GM12872 (cell line): ENCODE results near the gene CCNG1.

Source experiments
- TF ChIP-seq, protein P1 (sequence below): IDR thresholded peaks from 3 replicates; pipeline ENCODE4 v1.5.1; 2011; ENCODE audit warnings: low read depth, mild to moderate bottlenecking, low read length, moderate library complexity; ENCODE audit not compliant: insufficient read depth

CCNG1 gene

DNA sequence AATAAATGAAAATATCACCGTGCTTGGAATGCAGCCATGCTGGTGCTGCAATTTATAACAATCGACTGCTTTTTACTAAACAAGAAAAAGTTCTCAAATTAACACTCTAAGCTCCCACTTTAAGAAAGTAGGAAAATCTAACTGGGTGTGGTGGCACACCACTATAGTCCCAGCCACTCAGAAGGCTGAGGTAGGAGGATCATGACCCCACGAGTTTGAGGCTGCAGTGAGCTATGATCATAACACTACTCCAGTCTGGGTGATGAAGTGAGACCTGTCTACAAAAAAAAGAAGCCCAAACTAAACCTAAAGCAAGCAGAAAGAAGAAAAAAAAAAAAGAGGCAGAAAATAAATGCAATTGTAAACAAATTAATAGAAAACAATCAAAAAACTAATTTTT is 10.5 kb downstream of the CCNG1 start:
- TF ChIP-seq, protein P1, sequence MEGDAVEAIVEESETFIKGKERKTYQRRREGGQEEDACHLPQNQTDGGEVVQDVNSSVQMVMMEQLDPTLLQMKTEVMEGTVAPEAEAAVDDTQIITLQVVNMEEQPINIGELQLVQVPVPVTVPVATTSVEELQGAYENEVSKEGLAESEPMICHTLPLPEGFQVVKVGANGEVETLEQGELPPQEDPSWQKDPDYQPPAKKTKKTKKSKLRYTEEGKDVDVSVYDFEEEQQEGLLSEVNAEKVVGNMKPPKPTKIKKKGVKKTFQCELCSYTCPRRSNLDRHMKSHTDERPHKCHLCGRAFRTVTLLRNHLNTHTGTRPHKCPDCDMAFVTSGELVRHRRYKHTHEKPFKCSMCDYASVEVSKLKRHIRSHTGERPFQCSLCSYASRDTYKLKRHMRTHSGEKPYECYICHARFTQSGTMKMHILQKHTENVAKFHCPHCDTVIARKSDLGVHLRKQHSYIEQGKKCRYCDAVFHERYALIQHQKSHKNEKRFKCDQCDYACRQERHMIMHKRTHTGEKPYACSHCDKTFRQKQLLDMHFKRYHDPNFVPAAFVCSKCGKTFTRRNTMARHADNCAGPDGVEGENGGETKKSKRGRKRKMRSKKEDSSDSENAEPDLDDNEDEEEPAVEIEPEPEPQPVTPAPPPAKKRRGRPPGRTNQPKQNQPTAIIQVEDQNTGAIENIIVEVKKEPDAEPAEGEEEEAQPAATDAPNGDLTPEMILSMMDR = no peak

DNA sequence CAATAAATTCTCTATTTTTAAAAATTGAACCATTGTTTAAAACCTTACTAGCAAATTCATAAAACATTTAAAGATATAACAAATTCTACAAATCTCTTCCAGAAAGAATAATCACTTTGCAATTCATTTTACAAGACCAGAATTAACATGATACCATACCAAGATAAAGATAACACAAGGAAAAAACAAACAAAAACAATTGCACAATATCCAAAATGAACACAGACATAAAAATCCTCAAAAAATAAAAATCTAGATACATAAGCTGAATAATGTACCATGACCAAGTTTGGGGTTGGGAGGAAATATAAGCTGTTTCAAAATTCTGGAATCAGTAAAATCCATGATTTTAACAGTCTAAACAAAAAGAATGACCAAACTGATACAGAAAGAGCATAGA is 11.1 kb downstream of the CCNG1 start:
- TF ChIP-seq, protein P1 = no peak

DNA sequence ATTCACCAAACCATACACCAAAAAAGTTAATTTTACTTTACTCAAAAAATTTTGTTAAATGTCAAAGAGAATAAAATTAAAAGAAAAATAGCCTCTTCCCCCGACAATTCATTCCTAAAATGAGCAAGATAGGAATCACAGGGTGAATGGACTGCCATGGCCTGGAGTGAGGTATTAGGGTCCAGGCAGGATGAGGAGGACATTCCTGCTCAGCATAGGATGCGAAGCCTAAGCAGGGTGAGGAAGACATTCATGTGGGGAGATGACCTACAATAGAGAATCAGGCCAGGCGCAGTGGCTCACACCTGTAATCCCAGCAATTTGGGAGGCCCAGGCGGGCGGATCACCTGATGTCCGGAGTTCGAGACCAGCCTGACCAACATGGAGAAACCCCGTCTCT is 14.1 kb downstream of the CCNG1 start:
- TF ChIP-seq, protein P1 = no peak

DNA sequence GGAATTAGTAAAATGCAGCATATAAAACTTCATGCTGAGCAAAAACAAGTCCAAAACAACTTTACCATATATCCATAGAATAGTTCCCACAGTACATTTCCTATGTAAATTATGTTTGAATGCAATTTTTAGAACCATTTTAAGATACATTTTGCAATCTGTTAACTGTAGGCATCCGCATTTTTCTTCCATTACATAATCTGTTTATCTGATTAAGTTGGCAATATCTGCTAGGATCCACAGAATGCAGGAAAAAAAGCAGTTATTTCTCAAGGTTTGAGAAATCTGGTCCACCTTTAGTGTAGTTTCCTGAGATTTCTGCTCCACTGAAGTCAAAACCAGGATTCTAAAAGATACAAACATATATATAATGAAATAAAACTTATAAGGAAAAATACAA is 16.3 kb downstream of the CCNG1 start:
- TF ChIP-seq, protein P1 = no peak

DNA sequence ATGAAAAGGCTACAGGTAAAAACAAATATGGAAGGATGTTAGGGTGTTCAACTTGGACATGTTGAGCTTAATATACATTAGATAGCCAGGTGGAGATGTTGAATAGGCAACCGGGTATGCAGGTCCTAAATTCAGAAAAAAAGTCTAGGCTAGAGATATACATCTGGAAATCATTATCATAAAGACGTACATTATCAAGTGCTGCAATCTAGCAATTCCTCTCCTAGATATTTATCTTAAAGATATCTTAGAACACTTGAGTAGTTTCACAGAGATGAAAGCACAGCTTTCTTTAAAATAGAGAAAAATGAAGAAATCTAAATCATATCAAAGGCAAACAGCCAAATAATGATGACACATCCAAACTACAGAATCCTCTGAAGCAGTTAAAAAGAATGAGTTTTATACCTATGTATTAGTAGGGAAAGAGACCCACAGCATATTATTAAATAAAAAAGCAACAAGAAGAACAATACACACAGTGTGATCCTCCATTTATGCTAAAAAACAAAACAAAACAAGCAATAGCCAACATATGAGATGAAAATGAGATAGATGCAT is 18.7 kb downstream of the CCNG1 start:
- TF ChIP-seq, protein P1 = no peak

DNA sequence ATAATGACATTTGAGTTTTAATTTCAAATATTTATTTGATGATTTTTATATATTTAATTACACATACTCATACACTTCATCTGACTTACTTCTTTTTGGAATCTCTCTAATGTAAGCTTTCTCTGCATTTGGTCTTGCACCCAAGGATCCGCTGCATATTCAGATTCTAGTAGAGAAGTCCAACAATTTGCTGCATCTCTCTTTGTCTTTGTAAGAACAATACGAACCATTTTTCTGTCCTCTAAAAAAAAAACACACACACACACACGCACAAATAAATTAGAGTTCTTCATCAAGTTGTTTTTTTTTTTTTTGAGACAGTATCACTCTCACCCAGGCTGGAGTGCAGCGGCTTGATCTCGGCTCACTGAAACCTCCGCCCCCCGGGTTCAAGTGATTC is 19.4 kb downstream of the CCNG1 start:
- TF ChIP-seq, protein P1 = no peak

DNA sequence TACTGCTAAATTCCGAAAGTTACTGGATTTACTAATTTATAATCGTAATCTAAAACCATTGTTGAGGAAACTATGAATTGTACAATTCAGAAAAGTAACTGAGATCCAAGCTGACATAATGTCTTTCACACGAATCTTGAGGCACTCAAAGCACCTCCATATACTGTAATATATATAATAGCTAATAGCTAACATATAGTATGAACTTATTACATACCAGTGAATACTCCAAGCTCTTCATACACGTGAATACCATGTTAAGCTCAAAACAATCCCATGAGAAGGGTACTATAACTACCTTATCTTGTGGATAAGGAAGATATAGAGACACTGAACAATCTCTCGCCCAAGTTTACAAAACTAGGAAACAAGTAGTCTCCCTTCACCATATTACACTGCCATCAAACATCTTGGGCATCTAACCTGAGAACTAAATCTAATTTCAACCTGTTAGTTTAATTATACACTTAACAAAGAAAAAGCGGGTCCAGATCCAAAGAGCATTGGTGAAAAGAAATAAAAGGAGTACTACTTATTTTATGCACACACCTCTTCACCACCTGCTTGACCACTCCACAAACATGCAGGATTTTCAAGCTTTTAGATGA is 21.5 kb downstream of the CCNG1 start:
- TF ChIP-seq, protein P1 = no peak
